ENCODE measurements around the gene PDIK1L. TPM values are rescaled to one million over a fixed set of nuclear protein-coding genes. Genes with fewer than 3 reads are reported as not detected.

Gene PDIK1L
- total RNA-seq, 1 experiment from 2014 or later: 7.6 TPM

- intact Hi-C loops (cut with micrococcal nuclease; ENCODE audit: unreplicated experiment): no loop called here
- H3F3A ChIP-seq (ENCODE audit: insufficient read depth, low read depth): peaks cover 19% of the 10 kb centered on the region; the same call in 1 of the 2 replicates
- ChIA-PET POLR2A (ENCODE audit: unreplicated experiment) (no interaction called here), CTCF (interaction anchor here (0.5 kb wide), 1 partner anchor 26 kb away, joined by 3 read pairs; no protein-coding TSS in a partner anchor)
- no peaks in the 10 kb centered on the region for H3K9me2 ChIP-seq (ENCODE audit: insufficient read depth)
- H3K9me3 ChIP-seq (ENCODE audit: insufficient read depth, low read depth): no peaks in the 10 kb centered on the region
- H3K4me3 ChIP-seq: no peak overlapping the region
- no peaks in the 10 kb centered on the region for H4K20me1 ChIP-seq (ENCODE audit: insufficient read depth)
- no peak for DNase-seq
- no TSS peak for BruUV-seq (replicated peaks)
- H3K36me3 ChIP-seq (ENCODE audit: low read depth): no peaks in the 10 kb centered on the region
- H2AFZ ChIP-seq: no peak overlapping the region
- H3K4me1 ChIP-seq (replicated peaks; ENCODE audit: insufficient read depth): peaks cover 50% of the 10 kb centered on the region
- H3K79me2 ChIP-seq (ENCODE audit: low read depth): no peaks in the 10 kb centered on the region
- H3K4me2 ChIP-seq: peak overlapping the region; percentile 55
- TF ChIP-seq EZH2 (IDR thresholded peaks at IDR 0.05; ENCODE audit: low read depth): no peak
- TF ChIP-seq, protein P1, sequence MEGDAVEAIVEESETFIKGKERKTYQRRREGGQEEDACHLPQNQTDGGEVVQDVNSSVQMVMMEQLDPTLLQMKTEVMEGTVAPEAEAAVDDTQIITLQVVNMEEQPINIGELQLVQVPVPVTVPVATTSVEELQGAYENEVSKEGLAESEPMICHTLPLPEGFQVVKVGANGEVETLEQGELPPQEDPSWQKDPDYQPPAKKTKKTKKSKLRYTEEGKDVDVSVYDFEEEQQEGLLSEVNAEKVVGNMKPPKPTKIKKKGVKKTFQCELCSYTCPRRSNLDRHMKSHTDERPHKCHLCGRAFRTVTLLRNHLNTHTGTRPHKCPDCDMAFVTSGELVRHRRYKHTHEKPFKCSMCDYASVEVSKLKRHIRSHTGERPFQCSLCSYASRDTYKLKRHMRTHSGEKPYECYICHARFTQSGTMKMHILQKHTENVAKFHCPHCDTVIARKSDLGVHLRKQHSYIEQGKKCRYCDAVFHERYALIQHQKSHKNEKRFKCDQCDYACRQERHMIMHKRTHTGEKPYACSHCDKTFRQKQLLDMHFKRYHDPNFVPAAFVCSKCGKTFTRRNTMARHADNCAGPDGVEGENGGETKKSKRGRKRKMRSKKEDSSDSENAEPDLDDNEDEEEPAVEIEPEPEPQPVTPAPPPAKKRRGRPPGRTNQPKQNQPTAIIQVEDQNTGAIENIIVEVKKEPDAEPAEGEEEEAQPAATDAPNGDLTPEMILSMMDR (conservative IDR thresholded peaks at IDR 0.05): no peak
- no peaks in the 10 kb centered on the region for H3K27me3 ChIP-seq (ENCODE audit: insufficient read depth, low read depth)
- H3K27ac ChIP-seq: 0 out of 2 replicates have a peak overlapping the region, but pooled peaks have one; percentile 17
Measured at GRCh38 chr1:26079178-26079563, 32.5 kb upstream of the PDIK1L start.

GRCh38 chr1:26079960-26080814 lies 31.4 kb upstream of the PDIK1L start:
- H3K27ac ChIP-seq: peak overlapping the region; percentile 21; the same call in 1 of the 2 replicates
- ChIA-PET CTCF (interaction anchor here (0.5 kb wide), 1 partner anchor 25 kb away, joined by 3 read pairs; no protein-coding TSS in a partner anchor), POLR2A (ENCODE audit: unreplicated experiment) (interaction anchor here (0.6 kb wide), 1 partner anchor 841 kb away, joined by 3 read pairs; no protein-coding TSS in a partner anchor)
- no peaks in the 10 kb centered on the region for H3K36me3 ChIP-seq (ENCODE audit: low read depth)
- no peaks in the 10 kb centered on the region for H3K9me3 ChIP-seq (ENCODE audit: insufficient read depth, low read depth)
- no peak overlapping the region for H3K4me3 ChIP-seq
- H2AFZ ChIP-seq: no peak overlapping the region
- no peaks in the 10 kb centered on the region for H3K9me2 ChIP-seq (ENCODE audit: insufficient read depth)
- H3F3A ChIP-seq (ENCODE audit: insufficient read depth, low read depth): peaks cover 19% of the 10 kb centered on the region; the same call in 1 of the 2 replicates
- H3K79me2 ChIP-seq (ENCODE audit: low read depth): no peaks in the 10 kb centered on the region
- no peaks in the 10 kb centered on the region for H4K20me1 ChIP-seq (ENCODE audit: insufficient read depth)
- peak in 1 of 2 experiments; percentile 49 for DNase-seq
- peaks cover 54% of the 10 kb centered on the region for H3K4me1 ChIP-seq (replicated peaks; ENCODE audit: insufficient read depth)
- intact Hi-C loops (cut with micrococcal nuclease; ENCODE audit: unreplicated experiment): no loop called here
- no TSS peak for BruUV-seq (replicated peaks)
- H3K27me3 ChIP-seq (ENCODE audit: insufficient read depth, low read depth): no peaks in the 10 kb centered on the region
- TF ChIP-seq EZH2 (IDR thresholded peaks at IDR 0.05; ENCODE audit: low read depth): no peak
- TF ChIP-seq, protein P1 (conservative IDR thresholded peaks at IDR 0.05): no peak
- H3K4me2 ChIP-seq: peak overlapping the region; percentile 55

DNA sequence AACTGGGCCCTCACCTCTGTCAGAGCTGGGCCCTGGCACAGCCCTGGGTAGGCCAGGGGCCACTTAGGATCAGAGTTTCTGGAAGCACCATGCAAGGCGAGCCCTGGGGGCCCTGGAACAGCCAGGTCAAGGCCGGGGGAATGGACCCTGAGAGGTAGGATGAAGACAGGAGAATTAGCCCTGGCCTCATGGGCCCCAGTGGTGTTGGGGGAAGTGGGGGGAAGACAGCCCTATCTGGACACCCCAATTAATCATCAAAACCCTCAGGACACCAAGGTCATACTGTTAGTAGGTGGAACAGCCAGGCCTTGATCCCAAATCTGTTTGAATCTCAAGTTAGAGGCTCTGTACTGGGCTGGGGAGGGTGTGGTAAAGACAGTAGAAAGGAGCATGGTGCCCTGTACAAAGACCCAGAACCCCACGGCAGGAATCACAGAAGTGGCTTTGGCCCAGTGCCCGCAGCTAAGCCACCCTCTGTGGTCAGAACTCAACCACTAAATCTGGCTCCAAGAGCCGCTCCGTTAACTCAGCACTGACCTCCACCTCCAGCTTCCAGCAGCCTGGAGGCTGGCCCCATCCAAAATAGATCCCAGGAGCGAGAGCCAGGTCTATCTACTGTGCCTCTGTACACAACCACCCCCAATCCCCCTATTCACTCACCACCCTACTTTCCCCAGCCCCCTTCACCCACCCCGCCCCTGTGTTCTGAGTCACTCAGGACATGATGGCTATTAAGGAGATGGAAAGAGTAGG lies 30.2 kb upstream of the PDIK1L start:
- DNase-seq: no peak
- H2AFZ ChIP-seq: no peak overlapping the region
- H3F3A ChIP-seq (ENCODE audit: insufficient read depth, low read depth): peaks cover 19% of the 10 kb centered on the region; the same call in 1 of the 2 replicates
- TF ChIP-seq EZH2 (IDR thresholded peaks at IDR 0.05; ENCODE audit: low read depth): no peak
- TF ChIP-seq, protein P1 (conservative IDR thresholded peaks at IDR 0.05): no peak
- no peaks in the 10 kb centered on the region for H3K9me3 ChIP-seq (ENCODE audit: insufficient read depth, low read depth)
- H3K36me3 ChIP-seq (ENCODE audit: low read depth): no peaks in the 10 kb centered on the region
- H3K4me2 ChIP-seq: no peak overlapping the region
- CTCF ChIA-PET: no interaction called here
- POLR2A ChIA-PET (ENCODE audit: unreplicated experiment): no interaction called here
- no peak overlapping the region for H3K4me3 ChIP-seq
- no peaks in the 10 kb centered on the region for H4K20me1 ChIP-seq (ENCODE audit: insufficient read depth)
- no peaks in the 10 kb centered on the region for H3K27me3 ChIP-seq (ENCODE audit: insufficient read depth, low read depth)
- intact Hi-C loops (cut with micrococcal nuclease; ENCODE audit: unreplicated experiment): no loop called here
- no peaks in the 10 kb centered on the region for H3K9me2 ChIP-seq (ENCODE audit: insufficient read depth)
- H3K27ac ChIP-seq: no peak overlapping the region
- no peaks in the 10 kb centered on the region for H3K79me2 ChIP-seq (ENCODE audit: low read depth)
- no TSS peak for BruUV-seq (replicated peaks)
- H3K4me1 ChIP-seq (replicated peaks; ENCODE audit: insufficient read depth): peaks cover 54% of the 10 kb centered on the region
